Stomach (tissue), 9 donors: ENCODE data around the gene CYP46A1. TPM values are rescaled to one million over a fixed set of nuclear protein-coding genes. Genes with fewer than 3 reads are reported as not detected.

Source experiments
- DNase-seq, 2 donors: peaks; one replicate each; pipeline versions ENCODE4 v3.0.0 to v3.0.0-alpha.2; 2013 to 2019
- H3K27ac ChIP-seq, 5 donors: fragments of 200-600 bp in 4 of 5; sonication (generic) in 4 of 5; one replicate each; pipeline ENCODE4 v1.5.1; 2013 to 2019; ENCODE audit warnings: mild to moderate bottlenecking in 1 of 5, moderate library complexity in 1 of 5
- H3K27me3 ChIP-seq, 3 donors: fragments of 200-600 bp; sonication (generic); one replicate each; pipeline ENCODE4 v1.5.1; 2017 to 2019; ENCODE audit warnings: mixed run types in 1 of 3
- H3K36me3 ChIP-seq, 4 donors: fragments of 200-600 bp; sonication (generic); 1 replicate in 3 of 4; 2 replicates in 1 of 4; pipeline ENCODE4 v1.5.1; 2016 to 2019
- H3K4me1 ChIP-seq, 4 donors: fragments of 200-600 bp; sonication (generic); one replicate each; pipeline ENCODE4 v1.5.1; 2016 to 2019
- H3K4me3 ChIP-seq, 4 donors: fragments of 200-600 bp; sonication (generic) in 3 of 4; one replicate each; pipeline ENCODE4 v1.5.1; 2016 to 2019; ENCODE audit warnings: mild to moderate bottlenecking in 1 of 4
- H3K9me3 ChIP-seq, 4 donors: fragments of 200-600 bp; sonication (generic); one replicate each; pipeline ENCODE4 v1.5.1; 2016 to 2019
- EP300 ChIP-seq: sonication (generic); formaldehyde crosslinking; IDR thresholded peaks from one replicate; pipeline ENCODE4 v1.6.1; 2017; ENCODE audit warnings: antibody characterized with exemption
- POLR2A ChIP-seq, 4 donors: fragments of 450-650 bp; IDR thresholded peaks; one replicate each; pipeline ENCODE4 v1.6.1; 2016; ENCODE audit warnings: antibody characterized with exemption in 4 of 4, control low read depth in 2 of 4, mild to moderate bottlenecking in 1 of 4, moderate library complexity in 1 of 4
- POLR2AphosphoS5 ChIP-seq, 3 donors: sonication (generic); formaldehyde crosslinking; IDR thresholded peaks; one replicate each; pipeline ENCODE4 v1.6.1; 2016; ENCODE audit warnings: antibody characterized with exemption in 3 of 3
- WGBS, 5 donors: extraction: QIAGEN DNeasy Blood & Tissue Kit in 3 of 5; methylation state at CpG; one replicate each; pipeline versions ENCODE4 v1.1.5 to v1.1.7; 2013 to 2018; 5-methylcytosine and 5-hydroxymethylcytosine counted together
- intact Hi-C: fragments of 100-400 bp; cut with DNase I; formaldehyde crosslinking; loops from one replicate; pipeline ENCODE4 v1.15.1; 2023; ENCODE audit warnings: low total_unique reads
- polyA plus RNA-seq, 3 donors: library from polyadenylated mRNA; stranded (reverse); fragments of 200-250 nt; gene quantifications; one replicate each; pipeline ENCODE4 v1.2.3, GENCODE V29; 2013
- total RNA-seq, 5 donors: library from RNA; depleted of rRNA; stranded (reverse); fragments of >200 nt; gene quantifications; one replicate each; pipeline versions ENCODE4 v1.1.0 to v1.2.3, GENCODE V29; 2014 to 2016
- TF ChIP-seq, protein P1 (sequence below), 7 experiments: fragments of 450-650 bp in 4 of 7; fragments of 200-600 bp in 3 of 7; sonication (generic) in 3 of 7; IDR thresholded peaks; one replicate each; pipeline ENCODE4 v1.5.1; 2016 to 2019; ENCODE audit warnings: antibody characterized with exemption in 7 of 7, control low read depth in 2 of 7, mild to moderate bottlenecking in 1 of 7
- donor health status: healthy with polysubstance abuse.
- donor health status: Bipolar disorder and iron deficiency.
- donor health status: healthy.

CYP46A1 gene
- total and polyA plus RNA-seq, 8 donors = 0.15 to 2.9 (median 0.92) TPM; not detected in 2

DNA sequence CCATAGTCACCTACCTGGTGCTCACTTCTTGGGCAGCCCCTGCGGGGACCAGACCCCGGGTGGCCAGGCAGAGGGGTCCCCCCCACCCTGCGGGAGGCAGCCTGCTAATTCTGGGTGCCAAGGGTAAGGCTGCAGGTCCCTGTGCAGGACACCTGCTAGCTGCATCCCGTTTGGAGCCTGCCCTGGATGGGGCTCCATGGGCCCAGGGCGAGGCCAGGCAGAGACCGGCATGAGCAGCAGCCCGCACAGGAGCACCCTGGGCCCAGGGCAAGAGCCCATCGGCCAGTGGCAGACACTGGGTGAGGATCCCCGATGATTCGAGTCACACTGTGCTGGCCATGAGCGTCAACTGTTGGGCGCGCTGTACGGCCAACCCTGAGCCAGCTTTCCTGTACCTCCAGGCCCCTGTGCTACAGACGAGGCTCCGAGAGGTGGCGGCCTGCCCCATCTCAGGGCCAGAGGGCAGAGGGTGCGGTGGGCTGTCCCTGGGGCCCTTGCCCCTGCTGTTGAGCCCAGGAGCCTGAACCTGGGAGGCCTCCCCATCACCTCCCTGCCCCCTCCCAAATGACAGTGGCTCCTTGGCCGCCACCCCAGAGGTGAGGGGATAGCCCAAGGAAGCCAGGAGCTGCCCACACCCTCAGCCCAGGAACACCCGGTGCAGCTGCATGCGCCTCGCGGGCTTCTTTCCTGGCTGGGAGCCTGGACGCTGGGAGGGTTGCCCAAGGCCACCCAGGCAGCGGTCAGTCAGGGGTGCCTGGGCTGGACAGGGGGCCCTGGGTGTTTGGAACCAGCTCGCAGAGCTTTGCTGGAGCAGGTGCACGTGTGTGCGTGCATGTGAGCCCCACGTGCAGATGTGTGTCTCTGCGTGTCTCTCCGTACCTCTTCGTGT lies 47.7 kb downstream of the CYP46A1 start:
- intact Hi-C loops = no loop called here
- Histone ChIP-seq H3K4me3 (no peak overlapping the region), H3K27me3 (peaks cover 0 to 23% (median 11%) of the 10 kb centered on the region in 3 donors), H3K4me1 (peaks cover 19 to 54% (median 36%) of the 10 kb centered on the region in 4 donors), H3K36me3 (no peaks in the 10 kb centered on the region), H3K27ac (peak overlapping the region in 2 of 5 donors; percentile 61 to 68), H3K9me3 (no peaks in the 10 kb centered on the region)
- TF ChIP-seq EP300 (no peak), POLR2A (IDR thresholded peaks at IDR 0.05) (no peak), POLR2AphosphoS5 (IDR thresholded peaks at IDR 0.05) (no peak)
- TF ChIP-seq, protein P1, sequence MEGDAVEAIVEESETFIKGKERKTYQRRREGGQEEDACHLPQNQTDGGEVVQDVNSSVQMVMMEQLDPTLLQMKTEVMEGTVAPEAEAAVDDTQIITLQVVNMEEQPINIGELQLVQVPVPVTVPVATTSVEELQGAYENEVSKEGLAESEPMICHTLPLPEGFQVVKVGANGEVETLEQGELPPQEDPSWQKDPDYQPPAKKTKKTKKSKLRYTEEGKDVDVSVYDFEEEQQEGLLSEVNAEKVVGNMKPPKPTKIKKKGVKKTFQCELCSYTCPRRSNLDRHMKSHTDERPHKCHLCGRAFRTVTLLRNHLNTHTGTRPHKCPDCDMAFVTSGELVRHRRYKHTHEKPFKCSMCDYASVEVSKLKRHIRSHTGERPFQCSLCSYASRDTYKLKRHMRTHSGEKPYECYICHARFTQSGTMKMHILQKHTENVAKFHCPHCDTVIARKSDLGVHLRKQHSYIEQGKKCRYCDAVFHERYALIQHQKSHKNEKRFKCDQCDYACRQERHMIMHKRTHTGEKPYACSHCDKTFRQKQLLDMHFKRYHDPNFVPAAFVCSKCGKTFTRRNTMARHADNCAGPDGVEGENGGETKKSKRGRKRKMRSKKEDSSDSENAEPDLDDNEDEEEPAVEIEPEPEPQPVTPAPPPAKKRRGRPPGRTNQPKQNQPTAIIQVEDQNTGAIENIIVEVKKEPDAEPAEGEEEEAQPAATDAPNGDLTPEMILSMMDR (IDR thresholded peaks at IDR 0.05) = no peak
- DNase-seq = peak in 1 of 2 donors; percentile 44
- 73 to 81% (median 74%) methylated on average over 26 to 32 of the region's 32 CpGs for WGBS, 5 donors

DNA sequence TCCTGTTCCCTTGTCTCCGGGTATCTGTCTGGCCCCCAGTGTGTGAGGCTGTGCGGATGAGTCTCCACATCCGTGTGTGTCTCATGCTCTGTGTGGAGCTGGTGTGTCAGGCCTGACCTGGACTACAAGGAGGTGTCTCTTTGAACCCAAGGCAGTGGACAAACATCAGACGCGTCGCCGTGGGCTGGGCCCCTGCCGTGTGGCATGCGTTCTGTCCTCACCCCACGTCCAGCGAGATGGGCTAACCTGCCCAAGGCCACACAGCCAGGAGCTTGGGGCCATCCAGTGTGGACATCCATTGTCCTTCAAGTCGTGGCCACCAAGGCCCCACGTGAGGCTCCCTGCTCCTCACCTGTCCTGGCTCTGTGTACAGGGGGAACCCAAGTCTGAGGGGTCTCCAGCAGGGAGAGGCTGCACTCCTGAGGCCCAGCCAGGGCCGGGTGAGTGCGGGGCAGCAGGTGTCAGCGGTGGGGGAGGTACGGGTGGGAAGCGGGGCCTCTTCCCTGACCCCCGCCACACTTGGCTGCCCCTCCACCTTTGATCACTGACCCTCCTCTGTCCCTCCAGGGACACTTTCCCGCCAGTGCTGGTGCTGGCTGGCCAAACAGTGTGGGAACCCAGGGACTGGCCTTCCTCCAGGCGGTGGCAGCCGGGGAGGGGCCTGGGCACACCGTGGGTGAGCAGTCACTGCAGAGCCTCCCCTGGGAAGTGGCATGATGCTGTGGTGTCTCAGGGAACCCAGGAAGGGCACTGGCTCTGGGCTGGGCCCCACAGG lies 48.5 kb downstream of the CYP46A1 start:
- no peak for TF ChIP-seq EP300
- TF ChIP-seq, protein P1 (IDR thresholded peaks at IDR 0.05) = no peak
- TF ChIP-seq POLR2AphosphoS5 (IDR thresholded peaks at IDR 0.05) = no peak
- TF ChIP-seq POLR2A (IDR thresholded peaks at IDR 0.05) = no peak
- DNase-seq = peak in 1 of 2 donors; percentile 18
- Histone ChIP-seq H3K9me3 (no peaks in the 10 kb centered on the region), H3K4me1 (peaks cover 25 to 62% (median 44%) of the 10 kb centered on the region in 4 donors), H3K27ac (no peak overlapping the region), H3K27me3 (peaks cover 0 to 20% (median 6%) of the 10 kb centered on the region in 3 donors), H3K4me3 (no peak overlapping the region), H3K36me3 (no peaks in the 10 kb centered on the region)
- intact Hi-C loops = no loop called here
- 81 to 85% (median 83%) methylated on average over 18 to 23 of the region's 23 CpGs for WGBS, 5 donors

- peaks cover 0 to 20% (median 6%) of the 10 kb centered on the region in 3 donors for H3K27me3 ChIP-seq
- 77 to 83% (median 80%) methylated on average over 6 of the region's 6 CpGs for WGBS, 5 donors
- intact Hi-C loops = no loop called here
- H3K27ac ChIP-seq = no peak overlapping the region
- H3K4me1 ChIP-seq = peaks cover 28 to 68% (median 50%) of the 10 kb centered on the region in 4 donors
- no peaks in the 10 kb centered on the region for H3K9me3 ChIP-seq
- H3K4me3 ChIP-seq = no peak overlapping the region
- no peaks in the 10 kb centered on the region for H3K36me3 ChIP-seq
- DNase-seq = no peak
- TF ChIP-seq EP300 (no peak), POLR2AphosphoS5 (IDR thresholded peaks at IDR 0.05) (no peak), POLR2A (IDR thresholded peaks at IDR 0.05) (no peak)
- TF ChIP-seq, protein P1 (IDR thresholded peaks at IDR 0.05) = no peak
These were observed 49.1 kb downstream of the CYP46A1 start for GRCh38 chr14:99733211-99733539.
